ENCODE results near the gene RFX5.

- no peak for TF ChIP-seq CTCF (IDR thresholded peaks at IDR 0.05)
- TF ChIP-seq POLR2AphosphoS5 (IDR thresholded peaks at IDR 0.05): peak in 1 of 3 donors; percentile 6
Measured at GRCh38 chr1:151362308-151363155, 15.5 kb upstream of the RFX5 start.
